GM19468 (cell line): ENCODE data around the gene RRAGC.
"Not testable (repeated sequence)": the region's sequence is repeated elsewhere in the genome, so short reads cannot be mapped to it uniquely, and the experiment has no call there.

Experiments
- ATAC-seq: cut with Tn5 transposase; IDR thresholded peaks from one replicate; pipeline ENCODE4 v1.9.1; 2021; ENCODE audit warnings: mild to moderate bottlenecking, moderate library complexity, moderate number of reproducible peaks; ENCODE audit not compliant: unreplicated experiment; ENCODE audit errors: extremely low read depth

Gene RRAGC

DNA sequence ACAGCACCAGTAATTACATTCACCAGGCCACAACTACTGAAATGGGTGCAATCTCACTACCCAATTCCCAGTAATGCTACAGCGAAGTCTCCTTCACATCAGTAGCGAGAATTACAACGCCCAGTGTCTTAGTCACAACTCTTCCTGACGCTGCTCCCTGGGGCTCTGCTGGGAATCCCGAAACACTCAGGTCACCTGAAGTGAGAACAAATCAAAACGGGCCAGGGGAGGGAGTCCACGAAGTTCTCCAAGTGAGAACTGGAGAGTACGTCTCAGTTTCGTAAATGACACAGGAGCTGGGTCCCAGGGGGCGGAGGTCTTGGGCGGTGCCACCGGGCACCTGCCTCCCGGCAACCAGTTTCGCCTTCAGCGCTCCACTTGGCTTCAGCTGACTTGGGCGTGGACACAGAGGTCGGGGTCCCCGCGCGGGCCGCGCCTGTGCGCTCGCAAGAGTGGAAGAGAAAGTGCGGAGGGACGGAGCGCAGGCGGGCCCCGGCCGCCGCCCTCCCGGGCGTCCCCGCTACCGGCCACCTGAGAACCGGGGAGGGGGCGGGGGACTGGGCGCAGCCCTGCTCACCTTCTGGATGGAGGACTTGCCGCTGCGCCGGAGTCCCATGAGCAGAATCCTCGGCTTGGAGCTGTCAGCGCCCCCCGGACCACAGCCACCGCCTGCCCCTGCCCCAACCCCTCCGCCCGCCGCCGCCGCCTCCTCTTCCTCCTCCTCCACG lies 575 bp downstream of the RRAGC start:
- ATAC-seq, result peak; percentile 20

GRCh38 chr1:38852780-38853179 lies 6.8 kb downstream of the RRAGC start:
- no peak for ATAC-seq

GRCh38 chr1:38848071-38848470 lies 11.5 kb downstream of the RRAGC start:
- ATAC-seq, result no peak

GRCh38 chr1:38846210-38846609 lies 13.4 kb downstream of the RRAGC start:
- no peak for ATAC-seq

GRCh38 chr1:38845088-38845487 lies 14.5 kb downstream of the RRAGC start:
- not testable (repeated sequence) for ATAC-seq

GRCh38 chr1:38840281-38840680 lies 19.3 kb downstream of the RRAGC start:
- no peak for ATAC-seq

- ATAC-seq, result no peak
Measured at GRCh38 chr1:38839363-38839762, 20.2 kb downstream of the RRAGC start.

- ATAC-seq, result not testable (repeated sequence)
Measured at GRCh38 chr1:38836316-38836715, 23.3 kb downstream of the RRAGC start.

- ATAC-seq, result no peak
Measured at GRCh38 chr1:38834937-38835827, 24.4 kb downstream of the RRAGC start.

DNA sequence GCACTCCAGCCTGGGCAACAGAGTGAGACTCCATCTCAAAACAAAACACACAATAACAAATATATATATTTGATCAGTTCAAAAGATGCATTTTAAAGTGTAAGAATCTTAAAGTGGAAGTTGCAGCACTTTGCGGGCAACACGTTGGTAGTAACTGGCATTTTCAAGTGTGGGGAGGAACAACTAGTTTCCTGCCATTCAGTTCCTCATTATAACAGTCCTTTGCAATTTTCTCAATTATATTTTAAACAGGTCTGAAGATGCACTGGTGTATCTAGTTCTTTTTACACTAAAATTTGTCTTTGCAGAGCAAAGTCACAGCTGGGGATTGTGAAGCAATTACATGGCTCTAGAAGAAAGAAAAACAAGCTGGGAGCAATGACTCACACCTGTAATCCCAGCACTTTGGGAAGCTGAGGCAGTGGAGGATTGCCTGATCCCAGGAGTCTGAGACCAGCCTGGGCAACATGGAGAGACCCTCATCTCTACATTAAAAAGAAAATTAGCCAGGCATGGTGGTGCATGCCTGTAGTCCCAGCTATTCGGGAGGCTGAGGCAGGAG lies 25.3 kb downstream of the RRAGC start:
- ATAC-seq, result no peak

DNA sequence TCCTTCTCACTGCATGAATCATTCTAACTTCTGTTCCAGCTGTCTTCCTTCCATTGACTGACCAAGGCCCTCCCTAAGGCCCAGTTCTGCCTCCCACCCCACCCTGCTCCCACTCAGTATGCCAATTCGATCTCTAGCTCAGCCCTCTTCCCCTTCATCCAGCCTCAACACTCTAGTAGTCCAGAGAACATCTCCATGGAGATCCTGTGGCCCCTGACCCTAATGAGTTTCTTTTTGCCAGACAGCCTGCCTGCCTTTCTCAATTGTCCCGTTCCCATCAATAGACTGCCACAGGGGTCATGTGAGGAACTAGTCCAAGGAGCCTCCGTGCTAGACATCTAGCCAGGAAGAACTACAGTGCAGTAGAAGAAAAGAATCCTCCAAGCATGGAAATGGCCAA lies 26.4 kb downstream of the RRAGC start:
- no peak for ATAC-seq

GRCh38 chr1:38832370-38832734 lies 27.2 kb downstream of the RRAGC start:
- ATAC-seq, result no peak

GRCh38 chr1:38831731-38832369 lies 27.7 kb downstream of the RRAGC start:
- no peak for ATAC-seq

GRCh38 chr1:38829368-38829767 lies 30.2 kb downstream of the RRAGC start:
- no peak for ATAC-seq

GRCh38 chr1:38827318-38827717 lies 32.3 kb downstream of the RRAGC start:
- no peak for ATAC-seq

DNA sequence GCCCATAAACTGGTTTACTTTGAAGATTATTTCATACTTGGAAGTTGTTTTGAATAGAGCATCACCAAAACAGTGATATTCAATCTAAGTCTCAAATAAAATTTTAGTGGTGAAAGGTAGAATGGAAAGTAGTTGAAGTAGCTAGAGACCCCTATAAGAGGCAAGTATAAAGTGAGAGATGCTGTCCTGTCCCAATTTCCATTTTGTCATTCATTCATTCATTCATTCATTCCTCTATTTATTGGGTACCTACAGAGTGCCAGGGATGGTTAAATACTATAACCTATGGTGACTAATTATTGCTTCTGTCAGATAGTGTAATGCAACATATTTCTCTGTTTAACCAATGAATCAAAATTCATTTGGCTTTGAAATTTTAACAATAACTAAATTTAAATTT lies 32.7 kb downstream of the RRAGC start:
- no peak for ATAC-seq

DNA sequence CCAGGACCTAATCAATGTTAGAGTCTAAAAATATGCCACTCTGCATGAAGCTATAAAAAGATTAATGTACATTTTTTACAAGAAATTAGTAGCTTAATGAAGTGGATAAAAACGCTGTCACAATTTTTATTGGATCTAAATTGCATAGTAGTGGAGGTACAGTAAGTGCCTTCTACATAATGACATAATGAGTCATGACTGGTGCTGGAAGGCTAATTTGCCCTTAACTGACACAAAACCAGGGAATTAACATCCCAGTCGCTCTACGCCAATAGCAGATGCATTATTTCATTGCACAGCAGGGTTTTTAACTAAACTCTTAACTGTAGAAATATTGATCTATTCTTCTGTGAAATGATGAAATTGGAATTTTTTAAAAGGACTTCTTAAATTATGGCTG lies 33.3 kb downstream of the RRAGC start:
- ATAC-seq, result no peak

GRCh38 chr1:38820860-38821259 lies 38.7 kb downstream of the RRAGC start:
- no peak for ATAC-seq

GRCh38 chr1:38819516-38819915 lies 40.1 kb downstream of the RRAGC start:
- ATAC-seq, result no peak

- no peak for ATAC-seq
Measured at GRCh38 chr1:38819040-38819439, 40.5 kb downstream of the RRAGC start.
